Measurements from ENCODE around the gene MNT.

DNA sequence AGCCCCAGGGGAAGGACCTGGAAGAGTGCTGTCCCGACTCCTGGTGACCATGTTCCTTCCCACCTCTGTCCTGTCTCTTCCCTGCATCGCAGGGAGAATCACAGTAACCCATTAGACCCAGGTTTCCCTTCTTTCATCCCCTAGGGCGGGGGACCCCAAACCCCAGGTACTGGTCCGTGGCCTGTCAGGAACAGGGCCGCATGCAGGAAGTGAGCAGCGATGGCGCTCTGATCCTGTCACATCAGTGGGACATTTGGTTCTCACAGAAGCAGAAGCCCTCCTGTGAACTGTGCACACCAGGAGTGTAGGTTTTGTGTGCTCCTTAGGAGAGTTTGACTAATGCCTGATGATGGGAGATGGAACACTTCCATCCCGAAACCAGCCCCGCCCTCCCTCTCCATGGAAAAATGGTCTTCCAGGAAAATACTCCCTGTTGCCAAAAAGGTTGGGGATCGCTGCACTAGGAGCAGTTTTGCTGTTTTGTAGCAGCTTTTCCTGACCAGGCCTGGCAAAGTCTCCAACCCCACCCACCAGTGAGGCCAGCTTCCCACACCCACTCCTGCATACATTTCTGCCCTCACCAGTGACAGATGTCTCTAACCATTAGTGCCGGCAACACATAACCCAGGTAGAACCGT, 10.5 kb downstream of the MNT start:
- TF ChIP-seq, protein P1, sequence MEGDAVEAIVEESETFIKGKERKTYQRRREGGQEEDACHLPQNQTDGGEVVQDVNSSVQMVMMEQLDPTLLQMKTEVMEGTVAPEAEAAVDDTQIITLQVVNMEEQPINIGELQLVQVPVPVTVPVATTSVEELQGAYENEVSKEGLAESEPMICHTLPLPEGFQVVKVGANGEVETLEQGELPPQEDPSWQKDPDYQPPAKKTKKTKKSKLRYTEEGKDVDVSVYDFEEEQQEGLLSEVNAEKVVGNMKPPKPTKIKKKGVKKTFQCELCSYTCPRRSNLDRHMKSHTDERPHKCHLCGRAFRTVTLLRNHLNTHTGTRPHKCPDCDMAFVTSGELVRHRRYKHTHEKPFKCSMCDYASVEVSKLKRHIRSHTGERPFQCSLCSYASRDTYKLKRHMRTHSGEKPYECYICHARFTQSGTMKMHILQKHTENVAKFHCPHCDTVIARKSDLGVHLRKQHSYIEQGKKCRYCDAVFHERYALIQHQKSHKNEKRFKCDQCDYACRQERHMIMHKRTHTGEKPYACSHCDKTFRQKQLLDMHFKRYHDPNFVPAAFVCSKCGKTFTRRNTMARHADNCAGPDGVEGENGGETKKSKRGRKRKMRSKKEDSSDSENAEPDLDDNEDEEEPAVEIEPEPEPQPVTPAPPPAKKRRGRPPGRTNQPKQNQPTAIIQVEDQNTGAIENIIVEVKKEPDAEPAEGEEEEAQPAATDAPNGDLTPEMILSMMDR (IDR thresholded peaks at IDR 0.05), result no peak
- no peak for TF ChIP-seq POLR2A (IDR thresholded peaks at IDR 0.05)

All from vagina (tissue), 2 donors.